ENCODE measurements around the gene MBTPS1.
A peak's percentile ranks its signal among the peaks of the same experiment; 100 is the strongest.
"Not testable (repeated sequence)": the region's sequence is repeated elsewhere in the genome, so short reads cannot be mapped to it uniquely, and the experiment has no call there.

Gene MBTPS1

DNA sequence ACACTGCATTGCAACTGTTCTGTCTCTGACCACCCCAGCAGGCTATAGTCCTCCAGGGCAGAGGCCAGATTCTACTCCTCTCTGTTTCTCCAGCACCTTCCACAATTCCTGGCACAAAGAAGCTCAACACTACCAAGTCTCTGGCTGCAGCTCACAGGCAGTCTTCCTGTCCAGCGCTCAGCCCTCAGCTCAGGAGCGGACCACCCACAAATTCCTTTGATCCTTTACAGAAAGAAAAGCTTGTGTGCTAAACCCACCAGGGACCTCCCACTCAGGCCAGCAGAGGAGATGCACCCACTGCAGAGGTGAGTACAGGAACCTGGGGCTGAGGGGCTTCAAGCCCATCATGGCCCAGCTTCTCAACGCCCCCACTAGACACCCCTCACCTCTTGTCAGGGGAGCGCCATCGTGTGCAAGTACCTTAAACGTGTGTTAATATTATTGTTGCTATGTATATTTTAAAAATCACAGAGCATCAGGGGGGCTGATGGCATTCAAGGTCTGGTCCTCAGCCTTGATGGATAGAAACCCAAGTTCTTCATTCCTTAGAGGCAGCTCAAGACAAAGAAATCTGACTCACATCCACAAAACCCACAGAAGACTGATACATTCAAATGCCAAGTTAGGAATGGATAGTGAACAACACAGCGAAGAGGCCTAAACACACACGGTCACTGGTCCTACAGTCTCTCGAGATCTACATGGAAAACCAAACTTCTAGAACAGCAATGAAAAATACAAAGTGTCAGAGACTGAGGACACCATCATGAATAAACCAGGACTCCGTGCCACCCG is 19.8 kb upstream of the MBTPS1 start:
- DNase-seq: no peak

DNA sequence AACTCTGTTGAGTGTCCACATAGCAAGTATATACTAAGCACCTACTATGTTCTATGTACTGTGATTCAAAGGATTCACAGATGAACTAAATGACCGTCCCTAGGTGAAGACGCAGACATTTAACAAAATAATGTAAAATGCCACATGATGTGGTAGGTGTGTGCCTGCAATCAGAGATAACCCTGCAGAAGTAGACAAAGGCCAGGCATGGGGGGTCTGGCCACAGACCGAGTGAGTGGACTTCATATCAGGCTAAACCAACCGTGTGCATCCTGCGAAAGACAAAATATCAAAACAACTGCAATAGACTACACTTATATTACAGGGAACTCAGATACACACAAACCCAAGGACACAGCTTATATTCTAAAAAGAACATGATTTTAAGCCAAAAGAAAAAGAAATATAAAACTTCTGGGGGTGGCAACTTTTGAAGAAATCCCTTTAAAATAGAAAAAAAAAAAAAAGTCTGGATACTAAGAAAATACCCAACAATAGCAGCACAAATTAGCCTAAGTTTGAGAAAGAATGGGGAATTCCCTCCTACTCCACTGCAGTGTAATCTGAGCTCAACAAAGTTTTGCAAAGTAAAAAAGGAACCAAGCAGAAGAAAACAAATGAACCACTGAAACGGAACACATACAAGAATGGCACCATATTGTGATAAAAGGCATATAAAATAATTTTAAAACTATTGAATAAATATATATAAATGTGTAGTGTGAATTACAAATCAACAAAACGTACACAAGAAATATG is 16.0 kb upstream of the MBTPS1 start:
- no peak for DNase-seq

DNA sequence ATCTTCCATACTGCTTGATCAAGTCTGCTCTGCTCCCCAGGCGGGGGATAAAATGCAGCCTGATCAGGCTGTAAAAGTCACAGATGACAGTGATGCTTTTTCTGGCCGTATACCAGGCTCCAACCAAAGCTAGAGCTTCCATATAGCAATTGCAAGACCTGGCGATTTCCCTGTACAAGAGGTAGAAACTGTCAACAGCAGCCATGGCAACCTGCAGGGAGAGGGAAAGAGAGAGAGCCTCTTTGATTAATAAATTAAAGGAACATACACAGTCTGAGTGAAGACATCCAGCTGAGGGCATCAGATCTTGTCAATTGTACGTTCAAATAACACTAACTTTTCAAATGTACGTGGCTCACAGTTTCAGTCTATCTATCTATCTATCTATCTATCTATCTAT is 14.4 kb upstream of the MBTPS1 start:
- DNase-seq: no peak

DNA sequence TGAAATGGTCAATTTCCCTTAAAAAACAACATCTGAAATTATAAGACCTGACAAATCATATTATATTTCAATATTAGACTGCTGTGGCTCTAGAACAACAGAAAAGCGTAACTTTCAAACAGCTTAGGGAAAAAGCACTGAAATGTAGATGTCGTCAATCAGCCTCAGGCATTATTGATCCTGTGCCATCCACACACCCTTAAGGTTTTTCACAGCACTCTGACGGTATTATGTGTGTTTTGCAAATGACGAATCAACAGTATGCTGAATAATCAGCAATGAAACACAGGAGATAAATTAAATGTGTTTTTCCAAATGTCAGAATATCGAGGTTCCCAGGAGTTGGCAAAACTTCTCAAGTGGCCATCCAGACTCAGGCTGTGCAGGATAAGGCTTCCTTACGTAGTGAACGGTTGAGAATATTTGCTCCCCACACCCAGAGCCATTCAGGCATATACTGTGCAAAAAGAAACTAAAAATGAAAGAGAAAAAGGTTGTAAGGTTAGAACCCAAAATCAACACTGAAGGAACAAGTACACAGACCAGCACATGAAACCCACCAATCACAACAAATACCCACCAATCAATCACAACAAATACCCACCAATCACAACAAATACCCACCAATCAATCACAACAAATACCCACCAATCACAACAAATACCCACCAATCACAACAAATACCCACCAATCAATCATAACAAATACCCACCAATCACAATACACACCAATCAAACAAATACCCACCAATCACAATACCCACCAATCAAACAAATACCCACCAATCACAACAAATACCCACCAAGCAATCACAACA is 7.7 kb upstream of the MBTPS1 start:
- no peak for DNase-seq

DNA sequence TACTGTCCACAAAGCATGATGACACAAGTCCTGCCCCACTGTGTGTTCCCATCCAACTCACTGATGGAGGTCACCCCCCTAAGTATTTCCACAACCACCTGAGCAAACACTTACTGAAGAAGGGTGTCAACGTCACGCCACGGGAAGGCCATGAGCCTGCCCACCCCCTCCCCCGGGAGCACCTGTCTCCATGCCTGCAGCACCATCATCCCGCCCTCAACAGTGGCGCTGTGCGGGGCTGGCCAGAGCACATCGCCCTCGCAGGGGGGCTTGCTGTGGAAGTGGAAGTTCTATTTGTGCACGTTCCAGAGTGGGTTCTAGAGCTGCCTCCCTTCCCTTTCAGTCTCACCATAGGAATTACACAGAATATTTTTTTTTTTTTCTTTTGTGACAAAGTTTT is 4.3 kb upstream of the MBTPS1 start:
- DNase-seq: no peak

DNA sequence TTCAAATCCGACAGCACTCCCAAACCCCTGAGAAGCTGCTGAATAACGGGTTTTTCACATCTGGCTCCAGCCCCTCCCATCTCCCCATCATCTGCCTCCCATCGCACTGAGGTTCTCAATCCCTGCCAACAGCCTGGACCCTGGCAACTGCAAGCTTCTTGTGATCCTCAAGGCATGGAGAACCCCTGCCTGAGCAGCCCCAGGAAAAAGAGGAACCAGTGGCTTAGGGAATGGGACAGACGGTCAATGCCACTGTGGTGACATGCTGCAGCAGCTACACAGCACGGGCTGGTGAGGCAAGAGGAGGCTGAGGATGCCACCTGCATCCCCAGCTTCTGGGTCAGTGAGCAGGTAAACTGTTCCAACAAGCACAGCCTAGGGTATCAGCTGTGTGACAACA is 3.3 kb upstream of the MBTPS1 start:
- no peak for DNase-seq

DNA sequence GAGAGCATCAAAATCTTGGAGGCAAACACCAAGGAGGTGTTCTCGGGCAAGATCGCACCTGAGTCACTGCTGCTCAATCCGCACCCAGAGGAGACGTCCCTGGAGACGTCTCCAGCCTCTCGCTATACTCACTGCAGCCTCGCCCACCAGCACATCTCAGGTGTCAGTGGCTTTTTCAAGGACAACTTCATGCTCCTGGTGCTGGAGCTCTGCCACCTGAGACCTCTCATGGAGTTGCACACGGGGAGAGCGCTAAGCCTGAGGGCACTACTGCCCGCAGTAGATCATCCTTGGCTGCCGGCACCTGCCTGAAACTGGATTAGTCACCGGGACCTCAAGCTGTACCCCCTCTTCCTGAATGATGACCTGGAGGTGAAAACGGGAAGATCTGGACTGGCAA is 2.6 kb upstream of the MBTPS1 start:
- DNase-seq: no peak

DNA sequence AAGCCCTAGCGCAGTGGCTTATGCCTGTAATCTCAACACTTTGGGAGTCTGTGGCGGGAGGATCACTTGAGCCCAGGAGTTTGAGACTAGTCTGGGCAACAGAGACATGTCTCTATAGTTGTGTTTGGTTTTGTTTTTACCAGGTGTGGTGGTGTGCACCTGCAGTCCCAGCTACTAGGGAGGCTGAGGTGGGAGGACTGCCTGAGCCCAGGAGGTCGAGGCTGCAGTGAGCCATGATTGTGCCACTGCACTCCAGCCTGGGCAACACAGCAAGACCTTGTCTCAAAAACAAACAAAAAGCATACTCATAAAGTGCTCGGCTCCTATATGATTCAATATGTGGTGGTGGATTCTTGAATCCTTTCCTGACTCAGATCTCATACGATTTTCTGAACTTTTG is 1.6 kb upstream of the MBTPS1 start:
- DNase-seq: not testable (repeated sequence)

DNA sequence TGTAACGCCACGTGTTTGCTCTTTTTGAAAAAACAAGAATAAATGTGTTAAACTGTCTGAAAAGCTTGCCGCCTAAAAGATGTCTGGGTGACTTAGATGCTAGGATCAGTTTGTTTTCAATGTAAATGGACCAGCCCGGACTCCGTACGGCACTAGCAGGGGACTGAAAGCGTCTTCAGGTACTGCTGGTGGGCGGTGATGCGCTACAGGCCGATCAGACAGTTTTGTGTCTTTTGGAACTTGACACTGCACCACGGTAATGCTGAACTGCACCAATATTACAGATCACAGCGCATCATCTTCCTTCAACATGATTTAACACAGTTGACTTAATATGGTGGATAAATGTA is 727 bp upstream of the MBTPS1 start:
- DNase-seq: no peak

DNA sequence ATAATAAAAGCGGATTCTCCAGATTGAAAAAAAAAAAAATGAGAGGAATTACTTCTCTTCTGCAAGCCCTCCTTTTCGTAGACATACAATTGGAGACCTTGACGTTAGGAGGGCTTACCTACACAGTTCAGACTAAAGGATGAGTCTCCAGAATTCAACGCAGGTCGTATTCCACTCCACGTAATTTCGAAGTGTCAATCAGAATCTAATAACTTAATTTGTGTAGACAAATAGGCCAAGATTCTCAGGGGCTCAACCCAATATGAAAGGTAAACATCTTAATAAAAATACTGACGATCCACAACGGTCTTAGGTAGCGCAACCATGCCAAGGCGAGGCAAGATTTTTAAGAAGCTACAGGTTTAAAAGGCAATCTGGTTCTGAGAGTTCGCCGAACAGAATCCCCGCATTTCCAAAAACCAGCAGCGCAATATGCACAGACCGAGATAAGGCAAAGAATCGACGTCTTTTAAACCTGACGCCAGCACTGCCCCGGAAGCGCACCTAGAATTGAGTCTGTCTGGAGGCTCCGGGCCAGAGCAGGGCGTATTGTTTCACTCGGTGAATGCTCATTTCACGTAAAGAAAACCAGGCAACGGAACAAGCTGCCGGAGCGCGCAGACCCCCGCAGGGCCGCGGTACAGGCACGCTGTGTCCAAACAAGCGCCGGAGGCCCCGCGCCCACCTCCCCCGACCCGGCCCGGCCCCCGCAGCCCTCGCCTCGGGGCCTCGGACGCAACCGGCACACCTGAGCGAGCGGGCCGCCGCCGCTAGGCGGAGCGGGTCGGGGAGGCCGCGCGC is 623 bp downstream of the MBTPS1 start:
- peak; percentile 63 for DNase-seq

DNA sequence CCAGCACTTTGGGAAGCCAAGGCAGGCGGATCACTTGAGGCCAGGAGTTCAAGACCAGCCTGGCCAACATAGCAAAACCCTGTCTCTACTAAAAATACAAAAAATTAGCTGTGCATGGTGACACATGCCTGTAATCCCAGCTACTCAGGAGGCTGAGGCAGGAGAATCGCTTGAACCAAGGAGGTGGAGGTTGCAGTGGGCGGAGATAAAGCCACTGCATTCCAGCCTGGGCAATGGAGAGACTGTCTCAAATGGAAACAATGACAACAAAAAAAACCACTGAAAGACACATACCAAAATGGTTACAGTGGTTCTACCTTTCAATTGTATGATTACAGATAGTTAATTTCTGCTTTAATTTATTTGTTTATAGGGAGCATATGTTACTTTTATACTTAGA is 4.8 kb downstream of the MBTPS1 start:
- DNase-seq: not testable (repeated sequence)

DNA sequence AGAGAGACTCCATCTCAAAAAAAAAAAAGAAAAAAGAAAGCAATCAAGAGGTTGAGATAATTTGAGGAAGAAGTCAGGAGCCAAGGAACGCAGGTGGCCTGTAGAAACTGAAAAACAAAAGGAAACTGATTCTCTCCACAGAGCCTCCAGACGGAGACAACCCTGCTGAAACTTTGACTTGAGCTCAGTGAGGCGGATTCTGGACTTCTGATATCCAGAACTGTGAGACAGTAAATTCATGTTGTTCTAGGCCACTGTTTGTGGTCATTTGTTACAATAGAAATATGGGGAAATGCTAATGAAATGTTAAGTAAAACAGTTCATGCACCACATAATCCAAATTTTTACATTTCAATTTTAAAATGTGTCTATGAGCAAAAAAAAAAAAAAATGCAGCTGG is 5.2 kb downstream of the MBTPS1 start:
- DNase-seq: no peak

DNA sequence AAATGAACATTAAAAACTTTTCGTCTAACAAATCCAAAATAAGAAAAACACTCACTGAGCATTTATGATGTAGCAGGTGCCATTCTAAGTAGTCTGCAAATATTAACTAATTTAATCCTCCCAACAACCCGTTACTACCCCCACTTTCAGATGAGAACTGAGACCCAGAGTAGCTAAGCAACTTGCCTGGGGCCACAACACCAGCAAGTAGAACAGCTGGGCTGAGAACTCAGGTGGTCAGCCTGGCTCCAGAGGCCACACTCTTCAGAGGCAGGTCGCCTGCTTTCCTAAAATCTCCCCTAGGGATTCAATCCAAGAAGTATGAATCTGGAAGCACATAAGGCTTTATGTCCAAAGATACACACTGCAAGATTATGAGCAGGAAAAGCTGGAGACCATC is 6.2 kb downstream of the MBTPS1 start:
- DNase-seq: no peak

DNA sequence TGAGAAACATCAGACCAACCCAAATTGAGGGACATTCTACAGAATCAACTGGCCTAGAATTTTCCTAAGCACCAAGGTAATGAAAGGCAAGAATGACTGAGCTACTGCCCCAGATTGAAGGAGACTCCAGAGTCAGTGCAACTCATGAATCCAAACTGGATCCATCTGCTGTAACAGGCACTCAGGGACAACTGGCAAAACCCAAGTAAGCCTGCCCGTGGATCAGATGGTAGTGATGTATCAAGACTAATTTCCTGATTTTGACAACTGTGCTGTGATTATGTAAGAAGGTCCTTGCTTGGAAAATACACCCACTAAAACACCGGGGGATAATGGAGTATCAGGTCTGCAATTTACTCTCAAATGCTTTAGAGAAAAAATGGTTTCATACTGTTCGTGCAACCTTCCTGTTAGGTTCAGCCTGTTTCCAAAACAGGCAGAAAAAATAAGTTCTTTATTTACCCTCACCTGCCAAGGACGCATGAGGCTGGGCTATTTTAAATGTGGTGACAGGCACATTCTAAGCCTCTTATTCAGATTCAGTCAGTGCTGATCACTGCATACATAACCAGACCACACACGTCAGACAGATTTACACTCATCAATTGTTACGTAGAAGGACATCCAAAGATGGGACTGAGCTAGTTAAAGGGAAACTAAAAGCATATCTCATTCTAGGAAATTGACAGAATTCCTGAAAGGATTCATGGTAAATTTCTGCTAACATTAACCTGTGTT is 7.0 kb downstream of the MBTPS1 start:
- DNase-seq: no peak

DNA sequence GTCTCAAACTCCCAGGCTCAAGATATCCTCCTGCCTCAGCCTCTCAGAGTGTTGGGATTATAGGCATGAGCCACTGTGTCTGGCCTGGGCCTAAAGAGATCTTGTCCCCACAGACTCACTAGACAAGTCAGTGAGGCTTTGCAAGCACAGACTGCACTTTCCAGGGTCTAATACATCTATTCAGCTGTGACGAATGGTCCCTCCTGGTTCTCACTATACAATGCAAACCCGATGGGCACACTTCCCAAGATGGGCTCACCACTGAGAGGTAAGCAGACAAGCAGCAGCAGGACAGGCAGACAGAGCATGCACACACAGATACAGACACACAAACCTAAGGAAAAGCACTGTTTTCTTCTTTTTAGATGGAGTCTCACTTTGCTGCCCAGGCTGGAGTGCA is 8.8 kb downstream of the MBTPS1 start:
- no peak for DNase-seq

DNA sequence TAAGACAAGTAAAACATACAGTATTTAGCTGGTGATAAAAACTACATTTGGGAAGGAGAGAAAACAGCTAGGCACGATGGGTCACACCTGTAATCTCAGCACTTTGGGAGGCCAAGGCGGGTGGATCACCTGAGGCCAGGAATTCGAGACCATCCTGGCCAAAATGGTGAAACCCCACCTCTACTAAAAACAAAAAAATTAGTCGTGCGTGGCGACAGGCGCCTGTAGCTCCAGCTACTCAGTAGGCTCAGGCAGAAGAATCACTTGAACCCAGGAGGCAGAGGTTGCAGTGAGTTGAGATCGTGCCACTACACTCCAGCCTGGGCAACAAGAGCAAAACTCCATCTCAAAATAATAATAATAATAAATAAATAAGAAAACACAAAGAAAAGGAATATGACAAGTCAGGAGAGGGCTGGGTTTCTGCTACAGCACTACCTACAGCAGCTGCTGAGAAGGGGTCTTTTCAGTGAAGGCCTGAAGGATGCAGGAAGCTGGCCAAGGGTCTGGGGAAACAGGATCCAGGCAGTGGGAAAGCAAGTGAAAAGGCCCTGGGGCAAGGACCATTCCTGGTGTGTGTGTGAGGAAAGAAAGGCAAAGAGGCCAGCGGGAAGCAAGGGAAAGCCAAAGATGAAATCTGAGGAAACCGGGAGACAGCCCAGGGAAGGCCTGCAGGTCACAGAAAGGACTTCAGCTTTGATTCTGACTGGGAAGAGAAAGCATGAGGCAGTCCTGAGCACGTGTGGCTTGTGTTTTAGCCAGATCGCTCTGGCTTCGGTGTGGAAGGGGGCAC is 10.6 kb downstream of the MBTPS1 start:
- DNase-seq: no peak

DNA sequence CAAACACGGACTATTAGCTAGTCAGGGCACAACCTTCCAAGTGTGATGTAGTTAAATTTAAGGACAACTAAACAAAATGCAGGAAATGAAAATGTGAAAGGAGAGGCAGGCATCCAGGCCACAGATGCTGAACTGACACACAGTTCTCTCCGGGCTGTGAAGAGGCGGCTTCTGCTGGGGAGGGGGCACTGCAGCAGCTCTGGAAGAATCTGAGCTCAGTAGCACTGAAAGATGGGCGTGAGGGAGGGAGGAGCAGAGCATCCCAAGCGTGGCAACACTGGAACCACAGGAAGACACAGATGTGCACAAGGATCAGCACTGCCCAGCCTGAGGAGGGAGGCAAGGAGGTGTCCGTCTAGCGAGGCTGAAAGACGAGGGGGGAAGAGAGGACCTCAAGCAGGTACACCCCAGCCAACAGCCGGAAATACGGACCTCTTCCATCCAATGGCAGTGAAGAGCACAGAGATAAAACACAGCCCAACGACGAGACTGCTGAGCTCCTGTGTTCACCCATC is 11.4 kb downstream of the MBTPS1 start:
- DNase-seq: no peak

DNA sequence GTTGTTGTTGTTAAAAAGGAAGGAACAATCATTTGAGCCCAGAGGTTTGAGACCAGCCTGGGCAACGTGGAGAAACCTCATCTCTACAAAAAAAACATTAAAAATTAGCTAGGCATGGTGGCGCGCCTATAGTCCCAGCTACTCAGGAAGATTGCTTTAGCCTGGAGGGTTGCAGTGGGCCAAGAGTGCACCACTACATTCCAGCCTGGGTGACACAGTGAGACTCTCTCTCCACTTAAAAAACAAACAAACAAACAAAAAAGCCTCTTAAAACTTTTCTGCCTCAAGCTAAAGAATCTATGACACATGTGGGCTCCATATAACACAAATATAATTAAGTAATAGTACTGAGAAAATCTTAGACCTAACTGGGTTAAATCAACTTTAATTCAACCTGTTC is 12.5 kb downstream of the MBTPS1 start:
- DNase-seq: no peak

DNA sequence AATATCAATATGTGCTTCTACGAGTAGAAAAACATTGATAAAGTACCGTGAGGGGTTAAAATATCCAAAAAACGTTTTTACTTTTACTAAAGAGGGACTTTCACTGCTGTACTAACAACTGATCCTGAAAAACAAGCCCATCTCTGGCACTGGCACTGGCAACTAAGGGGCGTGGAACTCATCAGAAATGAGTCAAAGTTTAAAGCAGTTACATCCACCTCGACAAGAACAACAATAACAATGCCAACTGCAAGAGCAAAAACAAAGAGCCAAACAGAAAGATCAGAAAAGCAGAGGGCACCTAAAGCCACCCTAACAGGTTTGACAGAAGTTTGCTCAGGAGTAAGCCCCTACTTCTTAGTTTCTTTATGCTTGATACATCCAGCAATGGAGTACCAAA is 13.1 kb downstream of the MBTPS1 start:
- DNase-seq: no peak

DNA sequence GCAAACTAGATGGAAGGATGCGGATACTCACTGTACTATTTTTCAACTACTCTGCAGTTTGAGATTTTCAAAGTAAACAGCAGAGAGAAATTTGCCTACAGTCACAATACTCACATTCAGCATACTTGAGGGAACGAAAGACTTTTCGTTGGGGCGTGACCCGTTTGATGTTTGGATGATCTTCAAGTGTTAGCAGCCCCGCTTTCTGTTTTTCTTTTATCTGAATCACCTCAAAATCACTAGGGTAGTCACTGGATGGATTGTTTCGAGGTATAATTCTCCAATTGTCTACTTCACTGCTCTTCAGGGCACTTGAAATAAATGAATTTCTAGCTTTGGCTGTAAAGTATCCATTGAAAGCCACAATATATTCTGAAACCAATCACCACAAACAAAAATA is 17.8 kb downstream of the MBTPS1 start:
- DNase-seq: no peak

DNA sequence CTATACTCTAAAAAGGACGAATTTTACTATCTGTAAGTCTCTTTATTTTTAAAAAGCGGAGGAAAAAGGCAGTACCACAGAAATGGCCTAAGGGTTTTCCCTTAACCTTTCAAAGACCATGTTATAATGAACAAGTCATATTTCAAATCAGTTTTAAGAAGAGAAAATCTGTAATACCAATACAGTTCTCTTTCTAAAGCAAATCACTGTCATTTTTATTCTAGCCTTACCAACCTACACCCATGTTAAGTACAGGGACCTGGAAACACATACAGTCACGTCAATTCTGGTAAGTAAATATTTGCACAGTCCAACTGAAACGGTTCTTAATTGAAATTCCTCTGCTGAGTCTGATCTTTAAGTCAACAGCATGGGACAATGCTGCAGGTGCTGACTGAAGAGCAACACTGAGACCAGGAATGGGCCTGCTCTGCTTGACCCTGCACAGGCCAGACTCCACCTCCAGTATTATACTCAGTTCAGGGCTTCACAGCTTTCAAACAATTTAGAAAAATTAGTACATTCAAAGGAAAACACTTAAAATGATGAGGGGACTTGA is 20.2 kb downstream of the MBTPS1 start:
- no peak for DNase-seq
